Measurements from ENCODE around the gene SERPINB7. TPM values are rescaled to one million over a fixed set of nuclear protein-coding genes. Genes with fewer than 3 reads are reported as not detected.

Gene SERPINB7
- total RNA-seq, 1 experiment from 2014 or later, result not detected

DNA sequence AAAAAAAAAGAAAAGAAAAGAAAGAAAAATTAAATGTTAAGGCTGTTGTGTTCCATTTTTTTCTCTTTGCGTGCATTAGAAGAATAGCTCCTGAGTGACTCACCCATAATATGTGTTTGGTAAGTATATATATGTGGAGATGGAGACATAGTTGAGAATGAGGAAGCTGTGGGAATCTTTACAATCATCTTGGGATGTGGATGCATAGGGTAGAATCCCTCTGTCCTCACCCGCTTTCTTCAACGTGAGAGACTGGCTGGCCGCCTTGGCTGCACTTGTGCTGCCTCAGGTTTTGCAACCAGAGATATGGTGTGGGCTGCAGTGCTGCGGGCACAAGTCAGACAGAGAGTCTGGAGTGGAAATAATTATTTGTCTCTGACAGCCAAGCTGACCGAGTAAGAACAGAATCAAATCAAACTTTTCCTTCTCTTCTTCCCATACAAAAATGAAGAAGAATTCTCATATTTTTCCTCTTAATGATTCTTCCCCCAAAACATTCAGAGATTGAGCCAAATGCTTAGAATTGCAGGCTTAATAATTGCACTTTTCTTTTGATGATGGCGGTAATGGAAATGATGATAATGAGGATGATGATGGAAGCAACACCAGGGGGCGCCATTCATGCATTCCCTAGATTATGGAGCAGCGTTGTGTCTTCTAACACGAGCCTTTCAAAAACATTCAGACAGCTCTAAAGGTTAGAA, 48.5 kb downstream of the SERPINB7 start:
- H3K14ac ChIP-seq (ENCODE audit: insufficient read depth, low read length), result no peak overlapping the region
- H2BK5ac ChIP-seq (ENCODE audit: insufficient read length, low read length), result no peak overlapping the region
- no peak overlapping the region for H4K91ac ChIP-seq (ENCODE audit: insufficient read length, low read depth, low read length)
- H3K9ac ChIP-seq (ENCODE audit: extremely low read depth, insufficient read length, low read length), result no peak overlapping the region
- no peak overlapping the region for H3K4me3 Mint-ChIP-seq
- no peak overlapping the region for H3K56ac ChIP-seq (ENCODE audit: insufficient read length, low read depth, low read length)
- no peak overlapping the region for H2BK15ac ChIP-seq (ENCODE audit: low read depth, low read length)
- H4K8ac ChIP-seq (replicated peaks; ENCODE audit: insufficient read length, low read depth, low read length), result no peak overlapping the region
- peaks cover 2 to 4% of the 10 kb centered on the region in 2 experiments; a peak in 2 of 4 replicates for H3K4me1 Mint-ChIP-seq
- no peak overlapping the region for H3K23ac ChIP-seq (ENCODE audit: insufficient read length, low read depth, low read length)
- no peaks in the 10 kb centered on the region for H3K27me3 Mint-ChIP-seq (ENCODE audit: low read depth)
- no peaks in the 10 kb centered on the region for H3K23me2 ChIP-seq (ENCODE audit: insufficient read length, low read depth, low read length, poor library complexity, severe bottlenecking)
- no peak overlapping the region for H3K18ac ChIP-seq (ENCODE audit: insufficient read length, low read depth, low read length)
- no peaks in the 10 kb centered on the region for H3K36me3 Mint-ChIP-seq (ENCODE audit: insufficient read depth in 1 of 3, low read depth in 3 of 3)
- TF ChIP-seq, protein P1, sequence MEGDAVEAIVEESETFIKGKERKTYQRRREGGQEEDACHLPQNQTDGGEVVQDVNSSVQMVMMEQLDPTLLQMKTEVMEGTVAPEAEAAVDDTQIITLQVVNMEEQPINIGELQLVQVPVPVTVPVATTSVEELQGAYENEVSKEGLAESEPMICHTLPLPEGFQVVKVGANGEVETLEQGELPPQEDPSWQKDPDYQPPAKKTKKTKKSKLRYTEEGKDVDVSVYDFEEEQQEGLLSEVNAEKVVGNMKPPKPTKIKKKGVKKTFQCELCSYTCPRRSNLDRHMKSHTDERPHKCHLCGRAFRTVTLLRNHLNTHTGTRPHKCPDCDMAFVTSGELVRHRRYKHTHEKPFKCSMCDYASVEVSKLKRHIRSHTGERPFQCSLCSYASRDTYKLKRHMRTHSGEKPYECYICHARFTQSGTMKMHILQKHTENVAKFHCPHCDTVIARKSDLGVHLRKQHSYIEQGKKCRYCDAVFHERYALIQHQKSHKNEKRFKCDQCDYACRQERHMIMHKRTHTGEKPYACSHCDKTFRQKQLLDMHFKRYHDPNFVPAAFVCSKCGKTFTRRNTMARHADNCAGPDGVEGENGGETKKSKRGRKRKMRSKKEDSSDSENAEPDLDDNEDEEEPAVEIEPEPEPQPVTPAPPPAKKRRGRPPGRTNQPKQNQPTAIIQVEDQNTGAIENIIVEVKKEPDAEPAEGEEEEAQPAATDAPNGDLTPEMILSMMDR (conservative IDR thresholded peaks at IDR 0.05), result peak; percentile 80
- H3K9me3 ChIP-seq (ENCODE audit: control insufficient read depth, low read depth, low read length), result no peaks in the 10 kb centered on the region
- WGBS (ENCODE audit: extremely low coverage, insufficient read length, low lambda C conversion rate), result no CpG with 5 or more reads among the region's 10 CpGs
- H3T11ph ChIP-seq (ENCODE audit: low read length), result no peak overlapping the region
- H3K79me2 ChIP-seq (ENCODE audit: insufficient read depth, low read length), result no peaks in the 10 kb centered on the region
- H4K20me1 ChIP-seq (ENCODE audit: control insufficient read depth, insufficient read depth, insufficient read length), result no peaks in the 10 kb centered on the region
- DNase-seq, result no peak
- no peak overlapping the region for H2AK5ac ChIP-seq (ENCODE audit: insufficient read length, low read length)
- H4K5ac ChIP-seq (ENCODE audit: insufficient read length, low read depth, low read length), result no peak overlapping the region
- no peaks in the 10 kb centered on the region for H3K4me1 ChIP-seq (ENCODE audit: insufficient read depth, low read length)
- no peak overlapping the region for H3K27ac Mint-ChIP-seq
- no peak overlapping the region for H3K4me2 ChIP-seq (ENCODE audit: insufficient read depth, insufficient read length, low read length)
- no peak overlapping the region for H2AFZ ChIP-seq (ENCODE audit: low read length)
- no peaks in the 10 kb centered on the region for H3K79me1 ChIP-seq (ENCODE audit: insufficient read depth, low read depth, low read length, poor library complexity, severe bottlenecking)
- no peak overlapping the region for H2BK20ac ChIP-seq (ENCODE audit: low read depth, low read length, poor library complexity, severe bottlenecking)
- H3K9me3 Mint-ChIP-seq, result no peaks in the 10 kb centered on the region
- H3K27me3 ChIP-seq (ENCODE audit: insufficient read depth, low read length), result no peaks in the 10 kb centered on the region
- no peak overlapping the region for H2BK120ac ChIP-seq (ENCODE audit: low read depth, low read length, poor library complexity, severe bottlenecking)
- no peak overlapping the region for H3K27ac ChIP-seq (ENCODE audit: insufficient read length, low read depth, low read length)
- H2BK12ac ChIP-seq (ENCODE audit: insufficient read length, low read depth, low read length), result no peak overlapping the region
- H3K4ac ChIP-seq (ENCODE audit: low read depth, low read length), result no peak overlapping the region

All from H9 (cell line).